GM18519 (cell line): ENCODE data around the gene CDCA5.

Source experiments
- ATAC-seq: cut with Tn5 transposase; IDR thresholded peaks from one replicate; pipeline ENCODE4 v1.9.1; 2021; ENCODE audit warnings: mild to moderate bottlenecking, moderate library complexity; ENCODE audit not compliant: unreplicated experiment, low FRiP score

The CDCA5 gene

DNA sequence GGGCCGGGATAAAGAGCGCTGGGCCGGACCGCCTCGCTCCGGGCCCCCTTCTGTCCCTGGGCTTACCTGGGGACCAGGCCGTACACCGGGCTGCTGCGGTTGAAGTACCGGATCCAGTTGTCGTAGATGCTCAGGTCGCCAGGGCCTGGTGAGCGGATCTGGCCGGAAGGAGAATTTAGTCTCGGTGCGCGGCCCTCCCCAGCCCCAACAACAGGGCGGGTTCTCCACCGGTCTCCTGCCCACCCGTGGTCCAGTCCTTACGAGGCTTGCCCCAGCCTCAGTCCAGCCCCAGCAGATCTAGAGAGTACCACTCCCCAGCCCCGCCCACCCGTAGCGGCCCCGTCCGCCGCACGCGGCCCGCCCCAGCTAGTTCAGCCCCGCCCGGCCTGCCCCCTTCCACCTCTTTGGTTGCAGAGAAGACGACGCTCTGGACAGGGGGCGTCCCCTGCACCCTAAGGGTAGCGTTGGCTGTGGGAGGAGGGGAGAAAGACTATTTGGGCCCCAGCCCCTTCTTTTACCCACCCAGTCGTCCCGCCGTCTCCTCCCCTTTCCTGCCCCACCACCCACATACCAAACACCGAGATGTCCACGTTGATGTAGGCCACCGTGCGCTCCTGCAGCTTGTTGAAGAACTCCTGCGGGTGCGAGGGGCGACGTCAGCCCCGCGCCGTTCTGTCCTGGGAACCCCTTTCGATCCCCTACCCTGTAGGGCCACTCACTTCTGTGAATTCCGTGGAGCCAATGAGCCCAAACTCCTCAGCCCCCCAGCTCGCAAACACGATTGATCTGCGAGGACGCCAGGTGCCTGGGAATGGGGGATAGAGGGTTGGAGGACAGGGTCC lies 36.0 kb downstream of the CDCA5 start:
- no peak for ATAC-seq

DNA sequence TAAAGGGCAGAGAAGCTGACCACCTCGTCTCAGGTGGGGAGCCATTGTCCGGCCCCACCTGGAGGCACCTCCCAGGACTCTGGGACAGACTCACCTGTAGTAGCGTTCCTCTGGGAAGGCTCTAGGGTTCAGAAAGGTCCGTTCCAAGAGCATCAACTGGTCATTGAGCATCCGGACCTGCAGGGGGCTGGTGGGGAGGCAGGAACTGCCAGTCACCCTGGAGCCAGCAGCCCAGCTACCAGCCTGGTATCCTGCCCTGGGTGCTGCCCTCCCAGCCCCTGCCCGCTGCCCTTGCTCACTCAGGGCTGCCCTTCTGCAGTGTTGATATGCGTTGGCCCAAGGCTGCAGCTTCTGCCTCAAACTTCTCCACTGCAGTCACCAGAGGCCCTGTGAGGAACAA lies 38.1 kb downstream of the CDCA5 start:
- no peak for ATAC-seq

DNA sequence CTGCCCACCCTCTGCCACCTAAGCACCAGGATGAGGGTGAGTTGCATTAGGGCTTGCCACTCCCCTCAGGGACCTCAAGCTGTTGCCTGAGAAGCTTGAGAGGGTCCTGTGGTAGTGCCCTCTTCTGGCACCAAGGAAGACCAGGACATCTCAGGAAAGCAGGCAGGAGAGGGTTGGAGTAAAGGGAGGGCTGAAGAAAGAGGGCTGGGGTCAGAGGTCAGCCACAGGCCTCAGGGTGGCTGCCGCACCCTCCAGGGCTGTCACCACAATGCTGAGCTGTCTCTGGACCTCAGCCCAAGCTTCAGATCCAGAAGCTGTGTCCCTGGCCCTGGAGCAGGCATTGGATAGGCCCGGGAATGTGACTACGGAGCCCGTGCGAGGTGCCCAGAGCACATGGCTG lies 38.8 kb downstream of the CDCA5 start:
- no peak for ATAC-seq

- no peak for ATAC-seq
Observed at GRCh38 chr11:65043881-65044501, 39.8 kb downstream of the CDCA5 start.

DNA sequence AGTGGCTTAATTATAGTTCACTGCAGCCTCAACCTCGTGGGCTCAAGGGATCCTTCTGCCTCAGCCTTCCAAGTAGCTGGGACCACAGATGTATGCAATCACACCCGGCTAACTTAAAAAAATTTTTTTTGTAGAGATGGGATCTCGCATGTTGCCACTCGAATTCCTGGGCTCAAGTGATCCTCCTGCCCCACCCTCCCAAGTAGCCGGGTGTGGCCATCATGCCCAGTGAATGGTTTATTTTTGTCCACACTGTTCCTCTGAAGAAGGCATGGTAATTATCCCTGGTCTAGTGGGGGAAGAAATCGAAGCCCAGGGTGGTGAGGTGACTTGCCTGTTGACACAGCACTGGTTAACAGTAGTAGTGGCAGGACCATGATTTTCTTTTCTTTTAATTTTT lies 40.9 kb downstream of the CDCA5 start:
- no peak for ATAC-seq

DNA sequence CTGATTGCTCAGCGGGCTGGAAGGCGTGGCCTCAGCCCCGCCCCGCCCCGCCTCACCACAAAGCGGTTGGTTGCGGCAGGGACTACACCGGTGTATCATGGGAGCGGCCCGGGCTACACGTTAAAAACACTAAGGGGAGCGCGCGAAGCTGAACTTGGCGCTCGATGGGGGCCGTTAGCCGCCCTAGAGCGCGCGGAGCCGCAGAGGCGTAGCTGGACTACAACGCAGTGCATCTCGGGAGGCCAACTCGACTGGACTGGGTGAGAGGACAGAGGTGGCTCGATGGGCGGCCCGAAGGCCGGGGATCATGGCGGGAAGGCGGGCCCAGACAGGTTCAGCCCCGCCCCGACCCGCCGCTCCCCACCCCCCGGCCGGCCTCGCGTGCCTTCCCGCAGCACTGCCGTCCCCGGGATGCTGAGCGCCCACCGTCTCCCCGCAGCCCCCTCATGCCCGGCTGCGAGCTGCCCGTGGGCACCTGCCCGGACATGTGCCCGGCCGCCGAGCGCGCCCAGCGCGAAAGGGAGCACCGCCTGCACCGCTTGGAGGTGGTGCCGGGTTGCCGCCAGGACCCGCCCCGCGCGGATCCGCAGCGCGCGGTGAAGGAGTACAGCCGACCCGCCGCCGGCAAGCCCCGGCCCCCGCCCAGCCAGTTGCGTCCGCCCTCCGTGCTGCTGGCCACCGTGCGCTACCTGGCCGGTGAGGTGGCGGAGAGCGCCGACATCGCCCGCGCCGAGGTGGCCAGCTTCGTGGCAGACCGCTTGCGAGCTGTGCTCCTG lies 42.8 kb downstream of the CDCA5 start, which contains the start of gene SAC3D1:
TSS of gene SAC3D1 (plus strand) at position 364 of the 776 bp plus-strand sequence. CDS start at position 447, 83 bp downstream.
- ATAC-seq = peak; percentile 87

GRCh38 chr11:65040520-65040846 lies 43.4 kb downstream of the CDCA5 start:
- no peak for ATAC-seq

DNA sequence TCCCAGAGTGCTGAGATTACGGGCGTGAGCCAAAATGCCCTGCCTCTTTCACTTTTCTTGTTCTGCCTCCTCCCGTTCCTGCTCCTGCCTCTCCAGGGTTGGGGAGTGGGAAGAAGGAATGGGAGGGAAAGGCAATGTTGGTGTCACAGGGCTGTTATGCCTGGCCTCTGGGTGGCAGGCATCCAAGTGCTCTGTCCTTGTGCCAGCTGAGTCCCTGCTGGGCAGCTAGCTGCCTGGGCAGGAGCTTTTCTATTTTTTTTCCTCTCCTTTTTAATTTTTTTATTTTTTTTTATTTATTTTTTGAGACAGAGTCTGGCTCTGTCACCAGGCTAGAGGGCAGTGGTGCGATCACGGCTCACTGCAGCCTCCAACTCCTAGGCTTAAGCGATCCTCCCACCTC lies 46.9 kb downstream of the CDCA5 start:
- ATAC-seq = no peak

GRCh38 chr11:65035579-65035978 lies 48.3 kb downstream of the CDCA5 start:
- no peak for ATAC-seq

- no peak for ATAC-seq
Observed at GRCh38 chr11:65034423-65034822, 49.4 kb downstream of the CDCA5 start.

GRCh38 chr11:65032216-65032615 lies 51.6 kb downstream of the CDCA5 start:
- ATAC-seq = no peak
